Endothelial cell of umbilical vein (primary cell): ENCODE measurements around the gene RGPD8.

Source experiments
- EZH2 ChIP-seq: IDR thresholded peaks from 2 replicates; pipeline ENCODE4 v1.6.1; 2012; ENCODE audit warnings: borderline replicate concordance, low read depth, mild to moderate bottlenecking, moderate library complexity, low read length, inconsistent platforms; ENCODE audit not compliant: severe bottlenecking
- POLR2A ChIP-seq: IDR thresholded peaks from 2 replicates; pipeline ENCODE4 v1.6.1; 2012; ENCODE audit warnings: low read depth, mild to moderate bottlenecking, control low read depth, low read length
- POLR2AphosphoS5 ChIP-seq: IDR thresholded peaks from 2 replicates; pipeline ENCODE4 v1.6.1; 2012; ENCODE audit warnings: low read depth, mild to moderate bottlenecking, control low read depth, low read length, moderate library complexity; ENCODE audit not compliant: insufficient read depth
- TF ChIP-seq, protein P1 (sequence below), 2 donors: IDR thresholded peaks; 1 replicate in 1 of 2; 2 replicates in 1 of 2; pipeline ENCODE4 v1.5.1; 2011; ENCODE audit warnings: low read length in 2 of 2, mild to moderate bottlenecking in 2 of 2, moderate library complexity in 2 of 2, control low read depth in 1 of 2, inconsistent platforms in 1 of 2, low read depth in 1 of 2; ENCODE audit not compliant: insufficient read depth in 1 of 2; ENCODE audit errors: extremely low read depth in 1 of 2

DNA sequence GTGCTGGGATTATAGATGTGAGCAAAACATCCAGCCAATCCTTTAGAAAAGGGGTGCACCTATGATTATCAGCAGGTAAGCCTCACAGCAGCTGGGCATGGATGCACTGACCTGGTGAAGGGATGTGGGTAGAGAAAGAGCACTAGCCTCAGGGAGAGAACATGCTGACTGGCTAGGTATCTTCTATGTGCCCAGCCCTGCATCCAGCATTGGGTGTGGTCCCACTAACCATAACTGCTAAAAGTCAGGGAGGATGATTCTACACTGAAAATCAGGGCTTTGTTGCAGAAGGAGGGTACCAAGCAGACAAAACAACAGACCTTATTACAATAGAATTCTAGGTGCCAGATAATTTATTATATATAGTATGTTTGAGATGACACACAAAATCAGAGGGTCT lies 21.1 kb upstream of the RGPD8 start:
- TF ChIP-seq, protein P1, sequence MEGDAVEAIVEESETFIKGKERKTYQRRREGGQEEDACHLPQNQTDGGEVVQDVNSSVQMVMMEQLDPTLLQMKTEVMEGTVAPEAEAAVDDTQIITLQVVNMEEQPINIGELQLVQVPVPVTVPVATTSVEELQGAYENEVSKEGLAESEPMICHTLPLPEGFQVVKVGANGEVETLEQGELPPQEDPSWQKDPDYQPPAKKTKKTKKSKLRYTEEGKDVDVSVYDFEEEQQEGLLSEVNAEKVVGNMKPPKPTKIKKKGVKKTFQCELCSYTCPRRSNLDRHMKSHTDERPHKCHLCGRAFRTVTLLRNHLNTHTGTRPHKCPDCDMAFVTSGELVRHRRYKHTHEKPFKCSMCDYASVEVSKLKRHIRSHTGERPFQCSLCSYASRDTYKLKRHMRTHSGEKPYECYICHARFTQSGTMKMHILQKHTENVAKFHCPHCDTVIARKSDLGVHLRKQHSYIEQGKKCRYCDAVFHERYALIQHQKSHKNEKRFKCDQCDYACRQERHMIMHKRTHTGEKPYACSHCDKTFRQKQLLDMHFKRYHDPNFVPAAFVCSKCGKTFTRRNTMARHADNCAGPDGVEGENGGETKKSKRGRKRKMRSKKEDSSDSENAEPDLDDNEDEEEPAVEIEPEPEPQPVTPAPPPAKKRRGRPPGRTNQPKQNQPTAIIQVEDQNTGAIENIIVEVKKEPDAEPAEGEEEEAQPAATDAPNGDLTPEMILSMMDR (IDR thresholded peaks at IDR 0.05; ENCODE audit: extremely low read depth in 1 of 2, insufficient read depth in 1 of 2, low read depth in 1 of 2, low read length in 2 of 2) = no peak
- TF ChIP-seq EZH2 (no peak), POLR2A (no peak), POLR2AphosphoS5 (no peak)
